NB4 (cell line): ENCODE data around the gene SYF2.

ENCODE experiments used
- DNase-seq: peaks from one replicate; pipeline ENCODE4 v3.0.0; 2010; ENCODE audit warnings: low read depth
- H3K4me3 ChIP-seq: one replicate; pipeline ENCODE4 v1.5.1; 2011; ENCODE audit warnings: mild to moderate bottlenecking, low read depth, low read length, moderate library complexity
- MYC ChIP-seq: IDR thresholded peaks from 2 replicates; pipeline ENCODE4 v1.6.1; 2011; ENCODE audit warnings: low read depth, low read length
- POLR2A ChIP-seq: IDR thresholded peaks from 2 replicates; pipeline ENCODE4 v1.6.1; 2011; ENCODE audit warnings: mild to moderate bottlenecking; ENCODE audit not compliant: insufficient read length; ENCODE audit errors: extremely low read depth
- TF ChIP-seq, protein P1 (sequence below): IDR thresholded peaks from 2 replicates; pipeline ENCODE4 v1.6.1; 2011; ENCODE audit warnings: low read depth, low read length
- TF ChIP-seq, protein P2 (sequence below): IDR thresholded peaks from one replicate; pipeline ENCODE4 v1.5.1; 2012; ENCODE audit warnings: low read depth, low read length

SYF2 gene

DNA sequence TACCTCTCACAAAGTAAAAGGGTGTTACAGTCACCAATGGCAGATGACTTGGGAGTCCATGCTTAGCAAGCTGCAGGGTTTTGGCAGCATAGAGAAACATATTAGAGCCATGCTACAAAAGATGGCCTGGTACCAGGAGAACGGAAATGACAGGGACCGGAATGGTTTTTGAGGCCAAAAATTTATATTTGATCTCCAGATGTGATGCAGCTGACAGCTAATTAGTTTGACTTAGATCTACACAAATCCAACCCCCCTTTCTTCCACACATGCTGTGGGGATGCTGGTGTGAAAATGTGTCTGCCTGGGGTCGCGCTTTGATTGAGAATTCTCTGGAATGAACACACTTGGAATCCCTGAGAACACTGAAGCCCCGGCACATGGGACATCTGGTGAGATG, 26.5 kb downstream of the SYF2 start:
- H3K4me3 ChIP-seq: no peak overlapping the region
- TF ChIP-seq, protein P1, sequence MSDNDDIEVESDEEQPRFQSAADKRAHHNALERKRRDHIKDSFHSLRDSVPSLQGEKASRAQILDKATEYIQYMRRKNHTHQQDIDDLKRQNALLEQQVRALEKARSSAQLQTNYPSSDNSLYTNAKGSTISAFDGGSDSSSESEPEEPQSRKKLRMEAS: no peak
- TF ChIP-seq, protein P2, sequence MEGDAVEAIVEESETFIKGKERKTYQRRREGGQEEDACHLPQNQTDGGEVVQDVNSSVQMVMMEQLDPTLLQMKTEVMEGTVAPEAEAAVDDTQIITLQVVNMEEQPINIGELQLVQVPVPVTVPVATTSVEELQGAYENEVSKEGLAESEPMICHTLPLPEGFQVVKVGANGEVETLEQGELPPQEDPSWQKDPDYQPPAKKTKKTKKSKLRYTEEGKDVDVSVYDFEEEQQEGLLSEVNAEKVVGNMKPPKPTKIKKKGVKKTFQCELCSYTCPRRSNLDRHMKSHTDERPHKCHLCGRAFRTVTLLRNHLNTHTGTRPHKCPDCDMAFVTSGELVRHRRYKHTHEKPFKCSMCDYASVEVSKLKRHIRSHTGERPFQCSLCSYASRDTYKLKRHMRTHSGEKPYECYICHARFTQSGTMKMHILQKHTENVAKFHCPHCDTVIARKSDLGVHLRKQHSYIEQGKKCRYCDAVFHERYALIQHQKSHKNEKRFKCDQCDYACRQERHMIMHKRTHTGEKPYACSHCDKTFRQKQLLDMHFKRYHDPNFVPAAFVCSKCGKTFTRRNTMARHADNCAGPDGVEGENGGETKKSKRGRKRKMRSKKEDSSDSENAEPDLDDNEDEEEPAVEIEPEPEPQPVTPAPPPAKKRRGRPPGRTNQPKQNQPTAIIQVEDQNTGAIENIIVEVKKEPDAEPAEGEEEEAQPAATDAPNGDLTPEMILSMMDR: no peak
- no peak for DNase-seq

DNA sequence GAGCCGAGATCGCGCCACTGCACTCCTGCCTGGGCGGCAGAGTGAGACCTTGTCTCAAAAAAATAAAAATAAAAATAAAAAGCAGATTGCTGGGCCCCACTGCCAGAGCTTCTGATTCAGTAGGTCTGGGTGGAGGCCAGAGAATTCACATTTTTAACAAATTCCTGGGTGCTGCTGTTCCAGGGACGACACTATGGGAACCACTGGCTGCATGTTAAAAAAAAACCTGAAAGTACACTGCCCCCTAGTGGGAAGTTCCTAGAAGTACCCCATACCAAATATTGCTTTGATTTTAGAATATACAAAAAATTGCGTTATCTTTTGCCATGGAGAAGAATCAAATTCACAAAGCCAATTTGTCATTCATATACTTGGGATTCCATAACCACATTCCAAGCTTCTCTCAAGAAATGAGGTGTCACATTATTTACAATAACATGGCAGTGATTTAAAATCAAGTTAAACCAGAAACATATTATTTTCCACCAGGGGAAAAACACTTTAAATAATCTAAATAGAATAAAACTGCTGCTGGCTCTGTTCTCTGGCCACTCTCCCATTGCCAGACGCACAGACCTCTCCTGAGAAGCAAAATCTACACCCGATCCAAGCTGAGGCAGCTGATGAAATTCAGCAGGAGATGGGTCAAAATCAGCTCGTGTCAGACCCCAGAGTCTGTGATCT, 27.4 kb downstream of the SYF2 start:
- no peak overlapping the region for H3K4me3 ChIP-seq
- TF ChIP-seq, protein P2: peak; percentile 45
- no peak for TF ChIP-seq MYC
- peak; percentile 65 for DNase-seq

DNA sequence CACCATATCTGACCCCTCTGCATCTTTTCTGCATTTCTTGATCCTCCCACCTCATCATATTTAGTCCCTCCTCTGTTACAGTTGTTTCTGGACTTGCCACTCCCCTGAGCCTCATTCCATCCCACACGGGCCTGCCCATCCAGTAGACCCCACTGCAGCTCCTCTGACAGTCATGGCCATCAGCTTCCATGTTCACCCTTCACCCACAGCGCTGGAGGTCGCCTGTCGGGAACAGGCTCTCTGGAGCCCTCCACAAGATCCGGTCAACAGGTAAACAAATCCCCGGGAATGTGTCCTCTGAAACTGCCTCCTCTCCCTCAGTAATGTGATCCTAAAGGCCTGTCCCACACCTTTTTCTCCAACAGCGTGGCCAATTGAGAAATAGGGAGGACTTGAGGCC, 31.3 kb downstream of the SYF2 start:
- no peak overlapping the region for H3K4me3 ChIP-seq
- TF ChIP-seq, protein P2: no peak
- TF ChIP-seq MYC: no peak
- no peak for TF ChIP-seq POLR2A
- TF ChIP-seq, protein P1: no peak
- no peak for DNase-seq

DNA sequence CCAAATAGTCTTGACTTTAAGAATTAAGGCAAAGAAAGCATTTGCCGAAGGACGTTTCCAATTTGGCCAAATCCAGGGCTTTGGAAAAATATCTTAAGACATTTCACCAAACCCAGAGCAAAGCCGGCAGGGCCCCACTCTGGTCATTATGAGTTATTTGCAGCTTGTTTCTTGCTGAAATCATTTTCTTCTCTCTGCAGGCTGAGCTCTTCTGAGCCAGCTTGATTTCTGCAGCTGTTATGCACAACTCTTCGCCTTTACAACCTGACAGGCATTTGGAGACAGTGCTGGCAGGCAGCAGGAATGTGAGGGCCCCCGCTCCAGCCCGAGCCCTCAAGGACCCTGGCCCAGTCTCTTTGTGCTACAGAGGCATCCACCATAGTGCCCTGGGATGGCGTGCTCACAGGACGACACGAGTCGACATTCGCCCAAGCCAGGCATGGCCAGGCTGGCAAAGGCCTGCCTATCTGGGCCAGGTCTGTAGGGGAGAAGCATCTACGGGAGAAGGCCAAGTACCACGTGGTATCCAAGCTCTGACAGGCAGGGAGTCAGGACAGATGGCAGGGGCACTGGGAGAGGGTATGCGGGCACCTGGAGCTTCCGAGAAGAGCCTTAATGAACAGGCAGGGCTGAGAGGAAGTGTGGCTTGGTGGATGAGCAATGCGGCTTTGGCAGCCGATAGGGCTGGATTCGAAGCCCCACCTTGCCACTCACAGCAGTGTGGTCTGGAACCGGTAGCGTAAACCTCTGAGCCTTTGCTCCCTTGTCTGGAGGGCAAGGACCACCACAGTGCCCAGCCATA, 32.3 kb downstream of the SYF2 start:
- no peak for DNase-seq
- no peak overlapping the region for H3K4me3 ChIP-seq
- TF ChIP-seq POLR2A (no peak), MYC (no peak)
- TF ChIP-seq, protein P1: no peak
- TF ChIP-seq, protein P2: no peak

DNA sequence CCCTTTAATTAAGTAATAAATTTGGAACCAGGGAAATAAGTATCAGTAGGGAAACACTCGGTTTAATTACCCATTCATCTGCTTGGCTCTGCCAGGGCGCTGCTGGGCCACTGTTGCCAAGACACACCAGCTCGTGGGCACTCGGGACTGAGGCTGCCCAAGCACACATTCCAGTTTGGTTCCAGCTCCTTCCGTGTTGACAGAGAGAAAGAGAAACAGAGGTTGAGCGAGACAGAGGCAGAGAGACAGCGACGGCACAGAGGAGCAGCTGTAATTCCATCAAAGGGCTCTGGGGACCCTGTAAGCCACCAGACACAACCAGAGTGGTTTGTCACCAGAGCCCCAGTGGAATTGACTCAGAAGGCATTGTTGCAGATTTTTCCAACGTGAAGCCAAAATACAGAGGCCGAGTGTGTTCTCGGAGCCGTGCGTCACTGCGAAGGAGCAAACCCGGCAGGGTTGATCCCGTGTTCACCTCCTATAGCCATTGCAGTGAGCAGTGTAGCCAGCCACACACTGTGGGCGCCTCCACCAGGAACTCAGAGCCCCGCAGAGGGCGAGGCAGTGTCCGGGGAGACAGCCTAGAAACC, 33.5 kb downstream of the SYF2 start:
- H3K4me3 ChIP-seq: peak overlapping the region; percentile 19
- DNase-seq: peak; percentile 82
- TF ChIP-seq, protein P2: peak; percentile 31
- no peak for TF ChIP-seq MYC
